ENCODE measurements around the gene LRRC26.

Gene LRRC26

GRCh38 chr9:137198051-137198901 lies 28.4 kb upstream of the LRRC26 start:
- TF ChIP-seq, protein P1, sequence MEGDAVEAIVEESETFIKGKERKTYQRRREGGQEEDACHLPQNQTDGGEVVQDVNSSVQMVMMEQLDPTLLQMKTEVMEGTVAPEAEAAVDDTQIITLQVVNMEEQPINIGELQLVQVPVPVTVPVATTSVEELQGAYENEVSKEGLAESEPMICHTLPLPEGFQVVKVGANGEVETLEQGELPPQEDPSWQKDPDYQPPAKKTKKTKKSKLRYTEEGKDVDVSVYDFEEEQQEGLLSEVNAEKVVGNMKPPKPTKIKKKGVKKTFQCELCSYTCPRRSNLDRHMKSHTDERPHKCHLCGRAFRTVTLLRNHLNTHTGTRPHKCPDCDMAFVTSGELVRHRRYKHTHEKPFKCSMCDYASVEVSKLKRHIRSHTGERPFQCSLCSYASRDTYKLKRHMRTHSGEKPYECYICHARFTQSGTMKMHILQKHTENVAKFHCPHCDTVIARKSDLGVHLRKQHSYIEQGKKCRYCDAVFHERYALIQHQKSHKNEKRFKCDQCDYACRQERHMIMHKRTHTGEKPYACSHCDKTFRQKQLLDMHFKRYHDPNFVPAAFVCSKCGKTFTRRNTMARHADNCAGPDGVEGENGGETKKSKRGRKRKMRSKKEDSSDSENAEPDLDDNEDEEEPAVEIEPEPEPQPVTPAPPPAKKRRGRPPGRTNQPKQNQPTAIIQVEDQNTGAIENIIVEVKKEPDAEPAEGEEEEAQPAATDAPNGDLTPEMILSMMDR (IDR thresholded peaks at IDR 0.05; ENCODE audit: insufficient read depth, missing control alignments): no peak
- no peak for DNase-seq (ENCODE audit: insufficient read length, low spot score)
- no peak for FAIRE-seq

DNA sequence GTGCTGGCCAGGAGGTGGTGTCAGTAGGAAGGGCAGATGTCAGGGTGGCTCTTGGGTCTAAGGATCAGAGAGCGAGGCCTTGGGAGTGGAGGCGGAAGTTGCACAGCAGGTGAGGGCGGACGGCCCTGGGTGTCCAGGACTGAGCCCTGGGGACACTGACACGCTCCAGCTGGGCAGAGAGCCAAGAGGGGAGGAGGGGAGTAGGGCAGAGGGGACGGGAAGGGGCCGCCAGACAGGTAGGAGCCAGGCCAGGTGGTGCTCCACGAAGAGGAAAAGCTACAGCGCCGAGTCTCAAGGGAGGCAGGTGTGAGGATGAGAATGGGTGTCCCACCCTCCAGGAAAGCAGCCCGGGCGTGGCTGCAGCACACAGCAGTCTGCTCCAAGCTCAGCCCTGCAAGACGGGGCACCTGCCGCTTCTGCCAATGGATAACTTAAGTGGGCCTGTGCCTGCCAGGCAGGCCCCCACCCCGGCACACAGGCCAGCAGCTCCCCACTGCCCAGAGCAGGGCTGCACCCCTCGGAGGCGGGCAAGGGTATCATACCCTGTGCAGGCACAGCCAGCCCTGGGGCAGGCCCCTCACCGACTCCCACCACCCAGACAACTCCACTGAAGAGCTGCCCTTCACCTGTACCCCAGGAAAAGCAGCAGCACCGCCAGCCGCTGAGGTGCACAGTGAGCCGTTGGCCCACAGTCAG lies 25.8 kb upstream of the LRRC26 start:
- TF ChIP-seq, protein P1 (IDR thresholded peaks at IDR 0.05; ENCODE audit: insufficient read depth, missing control alignments): no peak
- no peak for DNase-seq (ENCODE audit: insufficient read length, low spot score)
- no peak for FAIRE-seq

DNA sequence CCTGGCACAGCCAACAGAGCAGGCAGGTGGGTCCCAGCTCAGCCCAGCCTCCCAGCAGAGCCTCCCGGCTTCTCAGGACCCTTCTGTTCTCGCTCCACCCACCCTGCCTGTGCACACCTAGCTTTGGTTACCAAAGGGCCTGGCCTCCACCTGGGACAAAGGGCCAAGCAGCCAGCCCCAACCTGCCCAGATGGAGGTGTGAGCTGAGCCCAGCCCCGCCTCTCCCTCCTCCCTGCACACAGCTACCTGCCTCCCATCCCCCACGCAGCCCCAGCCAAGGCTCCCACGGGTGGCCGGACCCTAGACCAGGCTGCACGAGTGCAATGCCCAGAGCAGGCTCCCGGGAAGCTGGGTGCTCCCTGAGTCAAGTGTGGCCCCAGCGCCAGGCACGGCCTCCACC lies 25.1 kb upstream of the LRRC26 start:
- FAIRE-seq: no peak
- TF ChIP-seq, protein P1 (IDR thresholded peaks at IDR 0.05; ENCODE audit: insufficient read depth, missing control alignments): no peak

GRCh38 chr9:137194388-137194787 lies 24.5 kb upstream of the LRRC26 start:
- TF ChIP-seq, protein P1 (IDR thresholded peaks at IDR 0.05; ENCODE audit: insufficient read depth, missing control alignments): no peak
- DNase-seq (ENCODE audit: insufficient read length, low spot score) (no peak), FAIRE-seq (no peak)

More for the DNA sequence above, 25.1 kb upstream of the LRRC26 start:
- DNase-seq (ENCODE audit: insufficient read length, low spot score): no peak

GRCh38 chr9:137193771-137194170 lies 23.9 kb upstream of the LRRC26 start:
- DNase-seq (ENCODE audit: insufficient read length, low spot score): no peak
- no peak for FAIRE-seq
- TF ChIP-seq, protein P1 (IDR thresholded peaks at IDR 0.05; ENCODE audit: insufficient read depth, missing control alignments): no peak

- DNase-seq (ENCODE audit: insufficient read length, low spot score) (no peak), FAIRE-seq (no peak)
- TF ChIP-seq, protein P1 (IDR thresholded peaks at IDR 0.05; ENCODE audit: insufficient read depth, missing control alignments): no peak
Measured at GRCh38 chr9:137192859-137193258, 23.0 kb upstream of the LRRC26 start.

- TF ChIP-seq, protein P1 (IDR thresholded peaks at IDR 0.05; ENCODE audit: insufficient read depth, missing control alignments): no peak
- no peak for FAIRE-seq
- no peak for DNase-seq (ENCODE audit: insufficient read length, low spot score)
Measured at GRCh38 chr9:137192448-137192780, 22.6 kb upstream of the LRRC26 start.
